ENCODE data around the gene SORD.

DNA sequence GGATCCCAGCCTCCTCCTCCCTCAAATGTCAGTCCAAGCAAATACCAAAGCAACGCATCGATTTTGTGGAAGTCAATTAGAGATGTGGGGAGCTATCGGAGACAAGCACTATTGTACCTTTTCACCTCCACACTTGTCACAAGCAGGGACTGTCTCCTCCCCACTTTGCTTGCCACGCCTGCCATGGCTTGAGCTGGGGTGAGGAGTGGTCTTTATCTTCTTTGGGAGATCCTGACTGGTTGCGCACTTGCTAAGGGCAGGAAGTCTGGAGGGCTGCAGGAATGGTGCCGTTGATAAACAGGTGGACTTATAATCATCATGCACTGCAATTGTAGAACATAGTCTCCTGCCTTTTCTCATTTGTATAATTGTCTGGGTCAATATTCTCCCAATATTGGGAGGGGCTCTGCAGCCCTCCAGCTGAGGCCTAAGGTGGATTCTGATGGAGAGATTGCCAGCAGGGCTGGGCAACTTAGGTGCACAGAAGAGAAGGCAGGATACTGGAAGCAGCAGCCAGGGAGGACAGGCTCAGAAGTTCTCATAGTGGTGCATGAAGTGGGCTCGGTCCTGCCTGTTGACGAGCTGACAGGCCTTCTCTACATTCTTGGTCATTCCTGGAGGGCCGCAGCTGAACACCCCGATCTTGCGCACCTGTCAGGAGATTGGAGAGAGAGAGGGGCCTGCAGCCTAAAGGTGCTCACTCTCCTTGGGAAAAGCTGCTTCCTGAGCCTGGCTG, 70.8 kb downstream of the SORD start:
- no peak for TF ChIP-seq POLR2A (IDR thresholded peaks at IDR 0.05)
- TF ChIP-seq, protein P1, sequence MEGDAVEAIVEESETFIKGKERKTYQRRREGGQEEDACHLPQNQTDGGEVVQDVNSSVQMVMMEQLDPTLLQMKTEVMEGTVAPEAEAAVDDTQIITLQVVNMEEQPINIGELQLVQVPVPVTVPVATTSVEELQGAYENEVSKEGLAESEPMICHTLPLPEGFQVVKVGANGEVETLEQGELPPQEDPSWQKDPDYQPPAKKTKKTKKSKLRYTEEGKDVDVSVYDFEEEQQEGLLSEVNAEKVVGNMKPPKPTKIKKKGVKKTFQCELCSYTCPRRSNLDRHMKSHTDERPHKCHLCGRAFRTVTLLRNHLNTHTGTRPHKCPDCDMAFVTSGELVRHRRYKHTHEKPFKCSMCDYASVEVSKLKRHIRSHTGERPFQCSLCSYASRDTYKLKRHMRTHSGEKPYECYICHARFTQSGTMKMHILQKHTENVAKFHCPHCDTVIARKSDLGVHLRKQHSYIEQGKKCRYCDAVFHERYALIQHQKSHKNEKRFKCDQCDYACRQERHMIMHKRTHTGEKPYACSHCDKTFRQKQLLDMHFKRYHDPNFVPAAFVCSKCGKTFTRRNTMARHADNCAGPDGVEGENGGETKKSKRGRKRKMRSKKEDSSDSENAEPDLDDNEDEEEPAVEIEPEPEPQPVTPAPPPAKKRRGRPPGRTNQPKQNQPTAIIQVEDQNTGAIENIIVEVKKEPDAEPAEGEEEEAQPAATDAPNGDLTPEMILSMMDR (IDR thresholded peaks at IDR 0.05) = no peak
